Activated CD4-positive, alpha-beta T cell treated with anti-CD3 and anti-CD28 coated beads, Interleukin-2, amount 10 ng/mL, durations not matched to agents 24 days and 14 days (primary cell): ENCODE data around the gene MORC4. TPM values are rescaled to one million over a fixed set of nuclear protein-coding genes. Genes with fewer than 3 reads are reported as not detected.
A peak's percentile ranks its signal among the peaks of the same experiment; 100 is the strongest.
"Not testable (repeated sequence)": the region's sequence is repeated elsewhere in the genome, so short reads cannot be mapped to it uniquely, and the experiment has no call there.

Experiments
- DNase-seq: peaks from one replicate; pipeline ENCODE4 v3.0.0; 2022
- H3K27ac Mint-ChIP-seq: one replicate; pipeline ENCODE4 v1.8.0; 2022; ENCODE audit warnings: mild to moderate bottlenecking, mixed read lengths
- H3K27me3 Mint-ChIP-seq: one replicate; pipeline ENCODE4 v1.8.0; 2022; ENCODE audit warnings: mixed read lengths
- H3K36me3 Mint-ChIP-seq: one replicate; pipeline ENCODE4 v1.8.0; 2022; ENCODE audit warnings: low read depth, mild to moderate bottlenecking, mixed read lengths
- H3K4me1 Mint-ChIP-seq: one replicate; pipeline ENCODE4 v1.8.0; 2021; ENCODE audit warnings: mixed read lengths
- H3K4me3 Mint-ChIP-seq: one replicate; pipeline ENCODE4 v1.8.0; 2022; ENCODE audit warnings: mild to moderate bottlenecking, moderate library complexity, mixed read lengths
- H3K9me3 Mint-ChIP-seq: one replicate; pipeline ENCODE4 v1.8.0; 2021; ENCODE audit warnings: mixed read lengths
- intact Hi-C: fragments of 100-400 bp; cut with micrococcal nuclease; formaldehyde crosslinking; loops from one replicate; pipeline ENCODE4 v1.15.1; 2023
- total RNA-seq: library from RNA; stranded (reverse); gene quantifications from 2 replicates; pipeline ENCODE4 v1.2.3, GENCODE V29; 2022

Gene MORC4
- total RNA-seq, 1 donor from 2014 or later: 7.8 TPM

- Mint-ChIP-seq H3K27me3 (no peaks in the 10 kb centered on the region), H3K9me3 (peaks cover 4% of the 10 kb centered on the region), H3K4me1 (no peaks in the 10 kb centered on the region), H3K27ac (no peak overlapping the region), H3K4me3 (no peak overlapping the region), H3K36me3 (peaks cover 10% of the 10 kb centered on the region)
- no peak for DNase-seq
- intact Hi-C loops: no loop called here
Measured at GRCh38 chrX:106972896-106973295, 27.1 kb downstream of the MORC4 start.

GRCh38 chrX:106966547-106966946 lies 33.5 kb downstream of the MORC4 start:
- H3K9me3 Mint-ChIP-seq, intact Hi-C loops, H3K4me1 Mint-ChIP-seq, H3K27ac Mint-ChIP-seq, H3K27me3 Mint-ChIP-seq, H3K4me3 Mint-ChIP-seq, DNase-seq: not testable (repeated sequence)
- peaks cover 10% of the 10 kb centered on the region for H3K36me3 Mint-ChIP-seq

GRCh38 chrX:106964290-106964689 lies 35.7 kb downstream of the MORC4 start:
- no peak for DNase-seq
- Mint-ChIP-seq H3K36me3 (peaks cover 10% of the 10 kb centered on the region), H3K27me3 (no peaks in the 10 kb centered on the region), H3K4me3 (no peak overlapping the region), H3K9me3 (peaks cover 4% of the 10 kb centered on the region), H3K27ac (no peak overlapping the region), H3K4me1 (no peaks in the 10 kb centered on the region)
- intact Hi-C loops: no loop called here

- no peak overlapping the region for H3K4me3 Mint-ChIP-seq
- peaks cover 4% of the 10 kb centered on the region for H3K36me3 Mint-ChIP-seq
- H3K27me3 Mint-ChIP-seq: no peaks in the 10 kb centered on the region
- no peaks in the 10 kb centered on the region for H3K4me1 Mint-ChIP-seq
- intact Hi-C loops: no loop called here
- no peak for DNase-seq
- H3K27ac Mint-ChIP-seq: no peak overlapping the region
- no peaks in the 10 kb centered on the region for H3K9me3 Mint-ChIP-seq
Measured at GRCh38 chrX:106963111-106963510, 36.9 kb downstream of the MORC4 start.

- Mint-ChIP-seq H3K9me3 (no peaks in the 10 kb centered on the region), H3K4me3 (no peak overlapping the region)
Measured at GRCh38 chrX:106959901-106960300, 40.1 kb downstream of the MORC4 start.

GRCh38 chrX:106957856-106958255 lies 42.2 kb downstream of the MORC4 start:
- Mint-ChIP-seq H3K36me3 (peaks cover 2% of the 10 kb centered on the region), H3K27ac (no peak overlapping the region), H3K4me1 (no peaks in the 10 kb centered on the region), H3K4me3 (no peak overlapping the region), H3K27me3 (no peaks in the 10 kb centered on the region), H3K9me3 (no peaks in the 10 kb centered on the region)
- no peak for DNase-seq
- intact Hi-C loops: no loop called here

More at GRCh38 chrX:106959901-106960300, 40.1 kb downstream of the MORC4 start:
- DNase-seq: no peak
- Mint-ChIP-seq H3K27ac (no peak overlapping the region), H3K36me3 (peaks cover 4% of the 10 kb centered on the region), H3K4me1 (no peaks in the 10 kb centered on the region), H3K27me3 (no peaks in the 10 kb centered on the region)
- intact Hi-C loops: no loop called here

GRCh38 chrX:106955004-106955772 lies 44.8 kb downstream of the MORC4 start:
- H3K27ac Mint-ChIP-seq: peak overlapping the region; percentile 6

GRCh38 chrX:106954041-106954440 lies 46.0 kb downstream of the MORC4 start:
- no peak overlapping the region for H3K27ac Mint-ChIP-seq
- H3K9me3 Mint-ChIP-seq: no peaks in the 10 kb centered on the region
- no peaks in the 10 kb centered on the region for H3K27me3 Mint-ChIP-seq
- intact Hi-C loops: no loop called here
- no peak for DNase-seq
- H3K36me3 Mint-ChIP-seq: peaks cover 2% of the 10 kb centered on the region
- no peaks in the 10 kb centered on the region for H3K4me1 Mint-ChIP-seq
- no peak overlapping the region for H3K4me3 Mint-ChIP-seq

More at GRCh38 chrX:106955004-106955772, 44.8 kb downstream of the MORC4 start:
- H3K9me3 Mint-ChIP-seq: no peaks in the 10 kb centered on the region
- intact Hi-C loops: no loop called here
- no peaks in the 10 kb centered on the region for H3K4me1 Mint-ChIP-seq
- no peak for DNase-seq
- no peak overlapping the region for H3K4me3 Mint-ChIP-seq
- H3K36me3 Mint-ChIP-seq: peaks cover 2% of the 10 kb centered on the region
- no peaks in the 10 kb centered on the region for H3K27me3 Mint-ChIP-seq

GRCh38 chrX:106952988-106953387 lies 47.0 kb downstream of the MORC4 start:
- H3K4me3 Mint-ChIP-seq: no peak overlapping the region
- no peak for DNase-seq
- no peaks in the 10 kb centered on the region for H3K4me1 Mint-ChIP-seq
- H3K9me3 Mint-ChIP-seq: no peaks in the 10 kb centered on the region
- peaks cover 1% of the 10 kb centered on the region for H3K36me3 Mint-ChIP-seq
- intact Hi-C loops: loop anchor here (1.0 kb wide), 1 partner anchor 59 kb away; no protein-coding TSS in a partner anchor
- no peaks in the 10 kb centered on the region for H3K27me3 Mint-ChIP-seq
- no peak overlapping the region for H3K27ac Mint-ChIP-seq

GRCh38 chrX:106952538-106952937 lies 47.5 kb downstream of the MORC4 start:
- DNase-seq: no peak
- intact Hi-C loops: no loop called here
- no peak overlapping the region for H3K27ac Mint-ChIP-seq
- no peaks in the 10 kb centered on the region for H3K27me3 Mint-ChIP-seq
- no peaks in the 10 kb centered on the region for H3K36me3 Mint-ChIP-seq
- no peak overlapping the region for H3K4me3 Mint-ChIP-seq
- no peaks in the 10 kb centered on the region for H3K4me1 Mint-ChIP-seq
- no peaks in the 10 kb centered on the region for H3K9me3 Mint-ChIP-seq

GRCh38 chrX:106952089-106952488 lies 47.9 kb downstream of the MORC4 start:
- no peaks in the 10 kb centered on the region for H3K4me1 Mint-ChIP-seq
- H3K36me3 Mint-ChIP-seq: no peaks in the 10 kb centered on the region
- no peaks in the 10 kb centered on the region for H3K9me3 Mint-ChIP-seq
- H3K4me3 Mint-ChIP-seq: no peak overlapping the region
- DNase-seq: no peak
- intact Hi-C loops: no loop called here
- no peak overlapping the region for H3K27ac Mint-ChIP-seq
- H3K27me3 Mint-ChIP-seq: no peaks in the 10 kb centered on the region

- Mint-ChIP-seq H3K4me3 (no peak overlapping the region), H3K27ac (no peak overlapping the region), H3K4me1 (no peaks in the 10 kb centered on the region), H3K9me3 (no peaks in the 10 kb centered on the region), H3K36me3 (no peaks in the 10 kb centered on the region), H3K27me3 (no peaks in the 10 kb centered on the region)
- no peak for DNase-seq
- intact Hi-C loops: no loop called here
Measured at GRCh38 chrX:106951230-106951629, 48.8 kb downstream of the MORC4 start.

- intact Hi-C loops: no loop called here
- Mint-ChIP-seq H3K9me3 (no peaks in the 10 kb centered on the region), H3K4me3 (no peak overlapping the region), H3K36me3 (no peaks in the 10 kb centered on the region), H3K27me3 (no peaks in the 10 kb centered on the region), H3K4me1 (no peaks in the 10 kb centered on the region), H3K27ac (no peak overlapping the region)
- DNase-seq: no peak
Measured at GRCh38 chrX:106950381-106950780, 49.6 kb downstream of the MORC4 start.

- H3K27me3 Mint-ChIP-seq: no peaks in the 10 kb centered on the region
- H3K27ac Mint-ChIP-seq: no peak overlapping the region
- no peak overlapping the region for H3K4me3 Mint-ChIP-seq
- H3K9me3 Mint-ChIP-seq: no peaks in the 10 kb centered on the region
- H3K4me1 Mint-ChIP-seq: no peaks in the 10 kb centered on the region
- H3K36me3 Mint-ChIP-seq: no peaks in the 10 kb centered on the region
- intact Hi-C loops: no loop called here
- DNase-seq: no peak
Measured at GRCh38 chrX:106949366-106949765, 50.6 kb downstream of the MORC4 start.

GRCh38 chrX:106948641-106949040 lies 51.4 kb downstream of the MORC4 start:
- intact Hi-C loops: no loop called here
- Mint-ChIP-seq H3K4me3 (no peak overlapping the region), H3K9me3 (no peaks in the 10 kb centered on the region), H3K27me3 (no peaks in the 10 kb centered on the region), H3K27ac (no peak overlapping the region), H3K36me3 (no peaks in the 10 kb centered on the region), H3K4me1 (no peaks in the 10 kb centered on the region)
- no peak for DNase-seq
